ENCODE measurements around the gene EHF. TPM values are rescaled to one million over a fixed set of nuclear protein-coding genes. Genes with fewer than 3 reads are reported as not detected.

Gene EHF
- total and polyA plus RNA-seq, 9 of the 15 experiments (the other 6 are each of a cell fraction or from before 2014, with no cell fraction given), result 0.04 to 0.54 (median 0.37) TPM

GRCh38 chr11:34633990-34634693 lies 13.2 kb downstream of the EHF start:
- Histone ChIP-seq H3K4me1 (replicated peaks in 1 of 2; ENCODE audit: control insufficient read depth in 2 of 2, insufficient read depth in 2 of 2, low read length in 2 of 2) (peaks cover 0 to 7% of the 10 kb centered on the region in 2 experiments; a peak in 3 of 5 replicates), H2AFZ (ENCODE audit: low read depth, low read length) (peak overlapping the region; percentile 76), H3K79me2 (ENCODE audit: control insufficient read depth, insufficient read depth, low read length) (no peaks in the 10 kb centered on the region), H3K36me3 (ENCODE audit: control insufficient read depth, insufficient read depth, low read length) (no peaks in the 10 kb centered on the region), H3K27me3 (ENCODE audit: control insufficient read depth in 2 of 2, insufficient read depth in 2 of 2, low read length in 2 of 2) (no peaks in the 10 kb centered on the region), H3K4me3 (no peak overlapping the region), H3K4me2 (ENCODE audit: insufficient read depth, low read length) (no peak overlapping the region), H3K9ac (ENCODE audit: insufficient read depth in 1 of 2, low read depth in 2 of 2, low read length in 2 of 2) (no peak overlapping the region), H3K9me1 (ENCODE audit: control insufficient read depth, insufficient read depth, low read length) (no peaks in the 10 kb centered on the region), H3K9me3 (replicated peaks; ENCODE audit: control insufficient read depth, insufficient read depth, low read depth, low read length) (no peaks in the 10 kb centered on the region), H4K20me1 (replicated peaks; ENCODE audit: control insufficient read depth, insufficient read depth, low read length) (no peaks in the 10 kb centered on the region), H3K27ac (ENCODE audit: extremely low read depth, low read depth, low read length) (no peak overlapping the region)
- 18% methylated on average over 5 of the region's 5 CpGs for WGBS (ENCODE audit: insufficient coverage, low coverage, missing lambda C conversion rate)
- intact Hi-C loops (cut with micrococcal nuclease), result no loop called here
- ChIA-PET POLR2A (interaction anchor here (1.2 to 1.4 kb wide), 2 partner anchors 9 to 13 kb away, joined by 3 to 5 read pairs; partner anchors contain the start of gene EHF), CTCF (ENCODE audit: low intra/inter-chr PET ratio) (no interaction called here)
- in situ Hi-C loops (cut with MboI), result no loop called here
- BruUV-seq (replicated peaks), result no TSS peak
- DNase-seq (ENCODE audit: extremely low read depth in 1 of 4, low spot score in 3 of 4), result no peak
- peak; percentile 59 for FAIRE-seq
- ATAC-seq, result peak; percentile 67
- no peak for TF ChIP-seq VEZF1 (CRISPR knock-in tag; IDR thresholded peaks at IDR 0.05)
- TF ChIP-seq NR2C1 (IDR thresholded peaks at IDR 0.05), result no peak
- peak; percentile 10; the same call in 1 of the 2 replicates for TF ChIP-seq NR2C1 (tag; IDR thresholded peaks at IDR 0.05)
- peak; percentile 97 for TF ChIP-seq CEBPB (tag; IDR thresholded peaks at IDR 0.05)
- TF ChIP-seq SLC30A9 (CRISPR knock-in tag; IDR thresholded peaks at IDR 0.05), result no peak
- 0 out of 2 replicates have a peak, but pooled peaks have one; percentile 6 for TF ChIP-seq ADNP (tag; IDR thresholded peaks at IDR 0.05)
- TF ChIP-seq ZBTB8A (IDR thresholded peaks at IDR 0.05; ENCODE audit: partially characterized antibody), result no peak
- TF ChIP-seq ATF3 (IDR thresholded peaks at IDR 0.05), result peak; percentile 52
- TF ChIP-seq ATF3 (CRISPR knock-in tag; conservative IDR thresholded peaks at IDR 0.05), result no peak
- TF ChIP-seq ETV1 (tag; conservative IDR thresholded peaks at IDR 0.05; ENCODE audit: low read depth), result 0 out of 2 replicates have a peak, but pooled peaks have one; percentile 21
- 0 out of 2 replicates have a peak, but pooled peaks have one; percentile 10 for TF ChIP-seq HMBOX1 (IDR thresholded peaks at IDR 0.05)
- TF ChIP-seq CEBPG (CRISPR knock-in tag; IDR thresholded peaks at IDR 0.05), result peak; percentile 79
- peak; percentile 89 to 96 for TF ChIP-seq CEBPG (tag; conservative IDR thresholded peaks at IDR 0.05 in 1 of 2, IDR thresholded peaks at IDR 0.05 in 1 of 2)
- TF ChIP-seq XRCC3 (IDR thresholded peaks at IDR 0.05), result no peak
- peak; percentile 59 for TF ChIP-seq GABPA (tag; conservative IDR thresholded peaks at IDR 0.05; ENCODE audit: low read depth)

All from K562 (cell line).